ENCODE data around the gene MLH3.

- TF ChIP-seq PPARA (CRISPR knock-in tag; IDR thresholded peaks at IDR 0.05; ENCODE audit: borderline replicate concordance): no peak
- TF ChIP-seq, protein P1, sequence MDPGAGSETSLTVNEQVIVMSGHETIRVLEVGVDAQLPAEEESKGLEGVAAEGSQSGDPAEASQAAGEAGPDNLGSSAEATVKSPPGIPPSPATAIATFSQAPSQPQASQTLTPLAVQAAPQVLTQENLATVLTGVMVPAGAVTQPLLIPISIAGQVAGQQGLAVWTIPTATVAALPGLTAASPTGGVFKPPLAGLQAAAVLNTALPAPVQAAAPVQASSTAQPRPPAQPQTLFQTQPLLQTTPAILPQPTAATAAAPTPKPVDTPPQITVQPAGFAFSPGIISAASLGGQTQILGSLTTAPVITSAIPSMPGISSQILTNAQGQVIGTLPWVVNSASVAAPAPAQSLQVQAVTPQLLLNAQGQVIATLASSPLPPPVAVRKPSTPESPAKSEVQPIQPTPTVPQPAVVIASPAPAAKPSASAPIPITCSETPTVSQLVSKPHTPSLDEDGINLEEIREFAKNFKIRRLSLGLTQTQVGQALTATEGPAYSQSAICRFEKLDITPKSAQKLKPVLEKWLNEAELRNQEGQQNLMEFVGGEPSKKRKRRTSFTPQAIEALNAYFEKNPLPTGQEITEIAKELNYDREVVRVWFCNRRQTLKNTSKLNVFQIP (CRISPR knock-in tag; IDR thresholded peaks at IDR 0.05; ENCODE audit: borderline replicate concordance, low read depth): no peak
- TF ChIP-seq ZC3H10 (CRISPR knock-in tag; IDR thresholded peaks at IDR 0.05): no peak
- no peak for TF ChIP-seq ARNTL (CRISPR knock-in tag; IDR thresholded peaks at IDR 0.05; ENCODE audit: borderline replicate concordance, low read depth)
- TF ChIP-seq BACH2 (CRISPR knock-in tag; IDR thresholded peaks at IDR 0.05; ENCODE audit: borderline replicate concordance): no peak
- TF ChIP-seq ZFP3 (CRISPR knock-in tag; IDR thresholded peaks at IDR 0.05): no peak
- no peak for TF ChIP-seq OSR1 (CRISPR knock-in tag; IDR thresholded peaks at IDR 0.05)
- TF ChIP-seq, protein P2, sequence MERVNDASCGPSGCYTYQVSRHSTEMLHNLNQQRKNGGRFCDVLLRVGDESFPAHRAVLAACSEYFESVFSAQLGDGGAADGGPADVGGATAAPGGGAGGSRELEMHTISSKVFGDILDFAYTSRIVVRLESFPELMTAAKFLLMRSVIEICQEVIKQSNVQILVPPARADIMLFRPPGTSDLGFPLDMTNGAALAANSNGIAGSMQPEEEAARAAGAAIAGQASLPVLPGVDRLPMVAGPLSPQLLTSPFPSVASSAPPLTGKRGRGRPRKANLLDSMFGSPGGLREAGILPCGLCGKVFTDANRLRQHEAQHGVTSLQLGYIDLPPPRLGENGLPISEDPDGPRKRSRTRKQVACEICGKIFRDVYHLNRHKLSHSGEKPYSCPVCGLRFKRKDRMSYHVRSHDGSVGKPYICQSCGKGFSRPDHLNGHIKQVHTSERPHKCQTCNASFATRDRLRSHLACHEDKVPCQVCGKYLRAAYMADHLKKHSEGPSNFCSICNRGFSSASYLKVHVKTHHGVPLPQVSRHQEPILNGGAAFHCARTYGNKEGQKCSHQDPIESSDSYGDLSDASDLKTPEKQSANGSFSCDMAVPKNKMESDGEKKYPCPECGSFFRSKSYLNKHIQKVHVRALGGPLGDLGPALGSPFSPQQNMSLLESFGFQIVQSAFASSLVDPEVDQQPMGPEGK (CRISPR knock-in tag; IDR thresholded peaks at IDR 0.05; ENCODE audit: borderline replicate concordance): no peak
Observed at GRCh38 chr14:75044752-75045151, 6.5 kb downstream of the MLH3 start.
